Activated naive CD4-positive, alpha-beta T cell treated with anti-CD3 and anti-CD28 coated beads, Interleukin-2, amount 50 U/mL, for 16 hours (primary cell): ENCODE measurements around the gene NENF.

Experiments
- DNase-seq: peaks from one replicate; pipeline ENCODE4 v3.0.0-alpha.2; 2020

Gene NENF

GRCh38 chr1:212432272-212432660 lies 454 bp upstream of the NENF start:
- no peak for DNase-seq

DNA sequence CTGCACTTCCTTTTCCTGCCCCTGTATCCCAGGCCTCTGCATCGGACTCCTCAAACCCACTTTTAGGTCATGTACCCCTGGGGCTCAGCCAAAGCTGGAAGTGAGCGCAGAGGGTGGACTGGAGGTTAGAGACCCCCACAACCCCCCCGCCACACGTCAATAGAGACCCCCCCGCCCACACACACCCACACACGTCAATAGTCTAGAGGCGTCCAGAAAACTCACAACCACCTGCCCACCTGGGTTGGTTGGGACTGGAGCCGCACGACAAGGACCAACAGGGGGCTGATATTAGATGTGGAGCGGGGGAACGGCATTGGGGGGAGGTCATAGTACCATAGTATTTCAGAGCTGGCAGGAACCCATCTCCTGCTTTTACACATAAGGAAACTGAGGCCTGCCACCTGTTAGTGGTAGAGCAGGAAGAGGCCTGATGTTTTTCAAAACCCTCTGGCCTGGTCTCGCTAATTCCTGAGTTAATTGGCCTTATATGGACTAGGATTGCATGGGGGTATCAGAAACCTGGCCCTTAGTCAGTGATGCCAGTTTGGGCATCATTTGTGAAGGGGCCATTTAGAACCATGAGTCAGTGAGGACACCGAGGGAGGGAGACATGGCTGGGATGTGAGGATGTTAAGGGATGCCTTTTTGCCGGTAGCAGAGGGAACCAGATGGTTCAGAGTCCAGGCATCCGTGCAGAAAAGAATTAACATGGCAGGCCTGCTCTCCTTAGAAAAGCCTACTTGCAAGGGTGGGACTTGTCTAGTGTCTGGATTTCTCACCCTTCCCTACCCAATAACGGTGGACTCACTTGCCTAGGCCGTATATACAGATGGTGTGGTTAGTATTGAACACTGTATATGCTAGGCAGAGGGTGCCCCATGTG lies 1.1 kb downstream of the NENF start:
- no peak for DNase-seq

- DNase-seq: no peak
Measured at GRCh38 chr1:212434992-212435391, 2.3 kb downstream of the NENF start.

- no peak for DNase-seq
Measured at GRCh38 chr1:212437179-212437798, 4.6 kb downstream of the NENF start.

- DNase-seq: no peak
Measured at GRCh38 chr1:212438831-212439237, 6.1 kb downstream of the NENF start.

DNA sequence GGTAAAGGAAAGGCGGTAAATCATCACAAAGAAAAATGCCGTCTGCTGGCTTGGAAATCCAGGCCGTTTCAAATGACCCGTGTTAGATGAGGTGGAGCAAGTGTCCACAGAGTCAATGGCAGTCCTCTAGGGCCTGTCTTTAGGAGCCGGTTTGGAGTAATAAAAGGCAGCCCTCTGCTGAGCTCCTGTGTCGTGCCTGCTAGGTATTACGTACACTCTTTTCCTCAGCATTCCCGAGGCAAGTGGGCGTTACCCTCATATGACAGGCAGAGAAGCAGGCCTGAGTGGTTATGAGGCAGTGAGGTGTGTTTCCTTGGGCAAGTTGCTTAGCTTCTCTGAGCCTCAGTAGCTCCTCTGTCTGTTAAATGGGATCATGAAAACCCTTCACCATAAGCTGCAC lies 7.7 kb downstream of the NENF start:
- DNase-seq: no peak

- DNase-seq: no peak
Measured at GRCh38 chr1:212442408-212442807, 9.7 kb downstream of the NENF start.

DNA sequence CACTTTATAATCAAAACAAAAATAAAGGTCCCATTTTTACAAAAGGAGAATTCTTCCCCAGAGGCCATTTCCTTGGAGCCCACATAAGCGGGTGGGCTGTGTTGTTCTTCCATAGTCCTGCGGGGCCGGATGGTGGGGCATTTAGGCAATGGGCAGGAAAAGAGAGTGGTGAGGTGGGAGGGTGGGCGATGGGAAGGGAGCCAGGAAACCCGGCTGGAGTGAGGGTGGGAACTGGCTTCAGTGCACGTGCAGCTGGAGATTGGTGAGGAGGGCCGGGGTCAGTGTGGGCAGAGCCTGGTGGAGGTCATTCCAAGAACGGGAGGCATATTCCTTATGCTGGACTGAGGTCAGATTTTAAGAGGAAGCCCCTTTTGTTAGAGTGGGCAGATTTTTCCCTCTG lies 13.6 kb downstream of the NENF start:
- DNase-seq: no peak

GRCh38 chr1:212447478-212447877 lies 14.8 kb downstream of the NENF start:
- no peak for DNase-seq

GRCh38 chr1:212450331-212450881 lies 17.7 kb downstream of the NENF start:
- no peak for DNase-seq

GRCh38 chr1:212451416-212452322 lies 18.9 kb downstream of the NENF start:
- no peak for DNase-seq

DNA sequence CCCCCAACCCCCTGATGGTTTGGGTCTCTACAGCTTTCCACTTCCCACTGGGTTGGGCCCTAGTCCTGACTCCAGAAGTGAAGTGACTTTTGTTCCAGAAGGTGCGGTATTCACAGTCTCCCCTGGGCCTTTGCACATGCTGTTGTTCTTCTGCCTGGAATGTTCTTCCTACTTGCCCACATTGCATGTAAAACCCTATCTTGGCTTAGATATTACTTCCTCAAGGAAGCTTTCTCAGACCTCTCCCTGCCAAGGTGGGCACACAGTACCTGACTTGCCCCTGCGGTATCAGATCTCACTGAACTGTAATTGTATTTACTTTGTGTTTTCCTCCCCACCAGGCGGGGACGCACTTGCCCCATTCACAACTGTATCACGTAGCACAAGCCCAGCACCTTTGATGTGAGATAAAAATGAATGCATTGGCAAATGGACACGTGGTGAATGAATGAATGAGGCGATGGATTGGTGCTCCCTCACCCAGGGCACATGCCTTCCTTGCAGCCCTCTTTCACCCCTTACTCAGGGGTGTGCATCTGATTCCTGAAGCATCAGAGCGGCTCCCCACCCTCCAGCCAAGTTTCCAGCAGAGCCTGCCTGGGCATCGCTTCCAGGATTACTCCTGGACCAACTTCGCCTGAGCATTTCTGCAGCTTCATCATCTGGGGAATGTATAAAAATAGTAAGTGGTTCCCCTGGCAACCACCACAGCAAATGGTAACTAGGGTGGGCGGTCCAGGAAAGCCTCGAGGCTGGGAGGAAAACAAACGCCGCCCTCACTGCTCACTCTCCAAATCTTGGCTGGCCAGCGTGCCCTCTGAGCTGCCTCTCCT lies 19.8 kb downstream of the NENF start:
- no peak for DNase-seq

GRCh38 chr1:212453156-212453857 lies 20.6 kb downstream of the NENF start:
- no peak for DNase-seq

DNA sequence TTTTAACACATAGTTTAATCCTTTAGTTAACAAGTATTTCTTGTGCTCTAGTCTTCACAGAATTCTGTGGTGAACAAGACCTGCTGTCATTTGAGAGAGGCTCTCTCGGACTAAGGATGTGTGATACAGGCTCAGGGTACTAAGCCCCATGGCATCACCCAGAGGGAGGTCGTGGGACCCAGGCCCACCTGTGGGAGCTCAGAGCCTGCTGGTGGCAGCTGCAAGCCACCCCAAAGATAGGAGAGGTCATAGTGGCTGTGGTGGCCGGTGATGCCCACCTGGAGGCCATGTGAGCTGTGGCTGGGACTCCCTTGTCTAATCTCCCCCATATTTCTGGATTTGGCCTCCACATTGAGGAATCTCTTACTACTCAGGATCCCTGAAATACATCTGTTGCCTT lies 22.0 kb downstream of the NENF start:
- DNase-seq: no peak

- no peak for DNase-seq
Measured at GRCh38 chr1:212455401-212455800, 22.7 kb downstream of the NENF start.

GRCh38 chr1:212455803-212456528 lies 23.2 kb downstream of the NENF start:
- peak; percentile 80 for DNase-seq

- peak; percentile 58 for DNase-seq
Measured at GRCh38 chr1:212457740-212458338, 25.1 kb downstream of the NENF start.

- no peak for DNase-seq
Measured at GRCh38 chr1:212458817-212459216, 26.1 kb downstream of the NENF start.

DNA sequence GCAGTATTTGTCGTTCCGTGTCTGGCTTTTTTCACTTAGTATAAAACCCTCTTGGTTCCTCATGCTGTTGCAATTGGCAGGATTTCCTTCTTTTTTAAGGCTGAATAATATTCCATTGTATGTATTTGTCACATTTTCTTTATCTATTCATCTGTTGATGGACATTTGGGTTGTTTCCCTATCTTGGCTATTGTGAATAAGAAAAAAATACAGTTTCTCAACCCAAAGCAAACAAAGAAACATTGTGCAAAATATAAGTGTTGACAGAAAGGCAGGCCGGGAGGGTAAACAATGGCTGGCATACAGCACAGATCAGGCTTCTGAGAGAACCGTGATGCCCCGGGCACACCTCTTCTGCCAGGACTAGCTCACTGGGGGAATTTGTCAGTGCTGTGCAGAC lies 26.9 kb downstream of the NENF start:
- no peak for DNase-seq

DNA sequence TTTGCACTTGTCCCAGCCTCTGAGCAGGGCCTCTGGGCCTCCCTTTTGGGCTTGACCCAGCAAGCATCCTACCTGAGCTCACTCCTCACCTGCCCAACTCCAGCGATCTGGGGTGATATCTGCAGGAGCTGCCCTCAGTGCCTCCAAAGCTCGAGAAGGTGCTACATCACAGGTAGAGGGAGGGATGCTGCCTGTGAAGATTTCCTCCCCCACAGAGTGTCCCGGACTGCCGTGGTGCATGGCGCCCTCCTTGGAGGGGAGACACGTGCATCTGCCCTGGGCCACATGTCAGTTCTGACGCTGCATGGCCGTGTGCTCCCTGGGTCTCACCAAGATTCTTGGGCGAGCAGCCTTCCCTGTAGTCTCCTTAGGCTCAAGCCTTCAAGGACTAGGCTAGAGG lies 27.7 kb downstream of the NENF start:
- DNase-seq: no peak
